Activated CD4-positive, alpha-beta T cell treated with anti-CD3 and anti-CD28 coated beads, Interleukin-2, amount 10 ng/mL, durations not matched to agents 24 days and 14 days (primary cell): ENCODE data around the gene LRRC37A3. TPM values are rescaled to one million over a fixed set of nuclear protein-coding genes. Genes with fewer than 3 reads are reported as not detected.
"Not testable (repeated sequence)": the region's sequence is repeated elsewhere in the genome, so short reads cannot be mapped to it uniquely, and the experiment has no call there.

ENCODE experiments used
- DNase-seq: peaks from one replicate; pipeline ENCODE4 v3.0.0; 2022
- H3K27ac Mint-ChIP-seq: one replicate; pipeline ENCODE4 v1.8.0; 2022; ENCODE audit warnings: mild to moderate bottlenecking, mixed read lengths
- H3K27me3 Mint-ChIP-seq: one replicate; pipeline ENCODE4 v1.8.0; 2022; ENCODE audit warnings: mixed read lengths
- H3K36me3 Mint-ChIP-seq: one replicate; pipeline ENCODE4 v1.8.0; 2022; ENCODE audit warnings: low read depth, mild to moderate bottlenecking, mixed read lengths
- H3K4me1 Mint-ChIP-seq: one replicate; pipeline ENCODE4 v1.8.0; 2021; ENCODE audit warnings: mixed read lengths
- H3K4me3 Mint-ChIP-seq: one replicate; pipeline ENCODE4 v1.8.0; 2022; ENCODE audit warnings: mild to moderate bottlenecking, moderate library complexity, mixed read lengths
- H3K9me3 Mint-ChIP-seq: one replicate; pipeline ENCODE4 v1.8.0; 2021; ENCODE audit warnings: mixed read lengths
- intact Hi-C: fragments of 100-400 bp; cut with micrococcal nuclease; formaldehyde crosslinking; loops from one replicate; pipeline ENCODE4 v1.15.1; 2023
- total RNA-seq: library from RNA; stranded (reverse); gene quantifications from 2 replicates; pipeline ENCODE4 v1.2.3, GENCODE V29; 2022

The LRRC37A3 gene
- total RNA-seq, 1 donor from 2014 or later = 12.8 TPM

GRCh38 chr17:64836623-64837017 lies 82.7 kb downstream of the LRRC37A3 start:
- H3K9me3 Mint-ChIP-seq, H3K27me3 Mint-ChIP-seq, intact Hi-C loops, H3K36me3 Mint-ChIP-seq: not testable (repeated sequence)
- peaks cover 14% of the 10 kb centered on the region for H3K4me1 Mint-ChIP-seq
- peak overlapping the region; percentile 99 for H3K4me3 Mint-ChIP-seq
- peak overlapping the region; percentile 91 for H3K27ac Mint-ChIP-seq
- DNase-seq = peak; percentile 81

- intact Hi-C loops, H3K27ac Mint-ChIP-seq, H3K36me3 Mint-ChIP-seq, H3K9me3 Mint-ChIP-seq, H3K27me3 Mint-ChIP-seq, DNase-seq: not testable (repeated sequence)
- peaks cover 22% of the 10 kb centered on the region for H3K4me1 Mint-ChIP-seq
- H3K4me3 Mint-ChIP-seq = peak overlapping the region; percentile 12
These were observed 85.2 kb downstream of the LRRC37A3 start for GRCh38 chr17:64834060-64834459.

- DNase-seq, H3K27ac Mint-ChIP-seq, H3K9me3 Mint-ChIP-seq, H3K27me3 Mint-ChIP-seq, intact Hi-C loops, H3K4me3 Mint-ChIP-seq, H3K36me3 Mint-ChIP-seq: not testable (repeated sequence)
- H3K4me1 Mint-ChIP-seq = peaks cover 12% of the 10 kb centered on the region
These were observed 88.6 kb downstream of the LRRC37A3 start for GRCh38 chr17:64830631-64831040.

- intact Hi-C loops, H3K4me3 Mint-ChIP-seq, DNase-seq, H3K27ac Mint-ChIP-seq, H3K9me3 Mint-ChIP-seq, H3K27me3 Mint-ChIP-seq, H3K4me1 Mint-ChIP-seq: not testable (repeated sequence)
- H3K36me3 Mint-ChIP-seq = peaks cover 11% of the 10 kb centered on the region
These were observed 89.3 kb downstream of the LRRC37A3 start for GRCh38 chr17:64829824-64830630.

GRCh38 chr17:64829068-64829467 lies 90.2 kb downstream of the LRRC37A3 start:
- not testable (repeated sequence) for H3K4me3 Mint-ChIP-seq

GRCh38 chr17:64818904-64819303 lies 100.4 kb downstream of the LRRC37A3 start:
- H3K4me1 Mint-ChIP-seq, H3K27me3 Mint-ChIP-seq, intact Hi-C loops, H3K9me3 Mint-ChIP-seq, H3K27ac Mint-ChIP-seq, H3K4me3 Mint-ChIP-seq, DNase-seq: not testable (repeated sequence)
- peaks cover 32% of the 10 kb centered on the region for H3K36me3 Mint-ChIP-seq

More at GRCh38 chr17:64829068-64829467, 90.2 kb downstream of the LRRC37A3 start:
- H3K27ac Mint-ChIP-seq, intact Hi-C loops, H3K4me1 Mint-ChIP-seq, H3K9me3 Mint-ChIP-seq, DNase-seq, H3K27me3 Mint-ChIP-seq: not testable (repeated sequence)
- peaks cover 14% of the 10 kb centered on the region for H3K36me3 Mint-ChIP-seq

GRCh38 chr17:64815833-64816198 lies 103.5 kb downstream of the LRRC37A3 start:
- DNase-seq, intact Hi-C loops, H3K4me3 Mint-ChIP-seq, H3K9me3 Mint-ChIP-seq, H3K27ac Mint-ChIP-seq, H3K27me3 Mint-ChIP-seq, H3K4me1 Mint-ChIP-seq: not testable (repeated sequence)
- peaks cover 23% of the 10 kb centered on the region for H3K36me3 Mint-ChIP-seq

- H3K9me3 Mint-ChIP-seq, H3K27me3 Mint-ChIP-seq, H3K4me3 Mint-ChIP-seq, H3K27ac Mint-ChIP-seq, intact Hi-C loops, H3K4me1 Mint-ChIP-seq, DNase-seq: not testable (repeated sequence)
- H3K36me3 Mint-ChIP-seq = peaks cover 21% of the 10 kb centered on the region
These were observed 104.1 kb downstream of the LRRC37A3 start for GRCh38 chr17:64814993-64815832.

- peaks cover 13% of the 10 kb centered on the region for H3K4me1 Mint-ChIP-seq
- peaks cover 14% of the 10 kb centered on the region for H3K36me3 Mint-ChIP-seq
- peak overlapping the region; percentile 97 for H3K27ac Mint-ChIP-seq
- peak overlapping the region; percentile 57 for H3K4me3 Mint-ChIP-seq
- peak; percentile 88 for DNase-seq
- intact Hi-C loops, H3K27me3 Mint-ChIP-seq, H3K9me3 Mint-ChIP-seq: not testable (repeated sequence)
These were observed 110.9 kb downstream of the LRRC37A3 start for GRCh38 chr17:64808178-64808977.

Other genes with a start within 250 kb of the LRRC37A3 start
- 51.1 and 52.3 TPM in 2 replicates for gene GNA13, start 137.3 kb upstream of the LRRC37A3 start, total RNA-seq
- gene RGS9, start 217.9 kb upstream of the LRRC37A3 start, total RNA-seq = 2.2 and 3.1 TPM in 2 replicates